Mesendoderm (in vitro differentiated cells): ENCODE data around the gene NAPB.

Source experiments
- DNase-seq: peaks from one replicate; pipeline ENCODE4 v3.0.0; 2013
- H2AK5ac ChIP-seq: 2 replicates; pipeline ENCODE4 v1.6.1; 2013; ENCODE audit warnings: low read length, inconsistent platforms
- H2BK120ac ChIP-seq: 2 replicates; pipeline ENCODE4 v1.6.1; 2013; ENCODE audit warnings: low read depth, mild to moderate bottlenecking, low read length, moderate library complexity, mixed read lengths
- H2BK15ac ChIP-seq: replicated peaks from 2 replicates; pipeline ENCODE4 v1.6.1; 2013; ENCODE audit warnings: low read depth, mild to moderate bottlenecking, moderate library complexity
- H2BK5ac ChIP-seq: 2 replicates; pipeline ENCODE4 v1.6.1; 2013; ENCODE audit warnings: low read length, inconsistent platforms
- H3K18ac ChIP-seq: 2 replicates; pipeline ENCODE4 v1.6.1; 2013; ENCODE audit warnings: mild to moderate bottlenecking, low read length, mixed read lengths
- H3K23ac ChIP-seq: one replicate; pipeline ENCODE4 v1.6.1; 2013; ENCODE audit warnings: low read length
- H3K27ac ChIP-seq: 2 replicates; pipeline ENCODE4 v1.5.1; 2013; ENCODE audit warnings: low read depth, mild to moderate bottlenecking, inconsistent platforms, low read length, moderate library complexity
- H3K27me3 ChIP-seq: 2 replicates; pipeline ENCODE4 v1.6.1; 2013; ENCODE audit warnings: low read length, control low read depth, mild to moderate bottlenecking, inconsistent platforms; ENCODE audit not compliant: insufficient read depth, poor library complexity
- H3K36me3 ChIP-seq: 2 replicates; pipeline ENCODE4 v1.6.1; 2013; ENCODE audit warnings: low read length, inconsistent platforms; ENCODE audit not compliant: control insufficient read depth, insufficient read depth
- H3K4ac ChIP-seq: one replicate; pipeline ENCODE4 v1.6.1; 2013; ENCODE audit warnings: low read depth, mild to moderate bottlenecking, low read length, moderate library complexity
- H3K4me1 ChIP-seq: 2 replicates; pipeline ENCODE4 v1.6.1; 2013; ENCODE audit warnings: low read depth, low read length, inconsistent platforms; ENCODE audit not compliant: control insufficient read depth
- H3K4me2 ChIP-seq: 2 replicates; pipeline ENCODE4 v1.6.1; 2013; ENCODE audit warnings: low read length
- H3K4me3 ChIP-seq: 2 replicates; pipeline ENCODE4 v1.5.1; 2013; ENCODE audit warnings: mild to moderate bottlenecking, low read length
- H3K56ac ChIP-seq: one replicate; pipeline ENCODE4 v1.6.1; 2013; ENCODE audit warnings: low read length
- H3K79me1 ChIP-seq: 2 replicates; pipeline ENCODE4 v1.6.1; 2013; ENCODE audit warnings: low read length, inconsistent platforms
- H3K79me2 ChIP-seq: 2 replicates; pipeline ENCODE4 v1.6.1; 2013; ENCODE audit warnings: mild to moderate bottlenecking, low read length; ENCODE audit not compliant: control insufficient read depth, insufficient read depth
- H3K9ac ChIP-seq: 2 replicates; pipeline ENCODE4 v1.6.1; 2013; ENCODE audit warnings: low read length, inconsistent platforms
- H4K5ac ChIP-seq: one replicate; pipeline ENCODE4 v1.6.1; 2013; ENCODE audit warnings: low read length
- H4K8ac ChIP-seq: one replicate; pipeline ENCODE4 v1.6.1; 2013; ENCODE audit warnings: low read depth, mild to moderate bottlenecking, control low read depth, low read length, moderate library complexity
- WGBS: extraction: QIAGEN DNeasy Blood & Tissue Kit; methylation state at CpG from one replicate; pipeline ENCODE4 v1.1.7; 2013; ENCODE audit warnings: low lambda C conversion rate, missing lambda C conversion rate; ENCODE audit not compliant: insufficient coverage; ENCODE audit errors: extremely low coverage; 5-methylcytosine and 5-hydroxymethylcytosine counted together

Gene NAPB

GRCh38 chr20:23408957-23409356, 12.3 kb downstream of the NAPB start:
- Histone ChIP-seq H2BK120ac (no peak overlapping the region), H3K36me3 (no peaks in the 10 kb centered on the region), H3K27me3 (no peaks in the 10 kb centered on the region), H2BK5ac (no peak overlapping the region), H3K18ac (no peak overlapping the region), H3K9ac (no peak overlapping the region), H3K56ac (no peak overlapping the region), H3K4me3 (no peak overlapping the region), H2AK5ac (no peak overlapping the region), H3K23ac (no peak overlapping the region), H3K4me2 (no peak overlapping the region), H2BK15ac (no peak overlapping the region), H4K5ac (no peak overlapping the region), H3K27ac (no peak overlapping the region), H3K4me1 (no peaks in the 10 kb centered on the region), H3K79me1 (peaks cover 23% of the 10 kb centered on the region), H4K8ac (no peak overlapping the region), H3K79me2 (peaks cover 39% of the 10 kb centered on the region), H3K4ac (no peak overlapping the region)
- no peak for DNase-seq
- WGBS: no CpG with 5 or more reads among the region's 2 CpGs

- H3K4me2 ChIP-seq: no peak overlapping the region
- H3K36me3 ChIP-seq: no peaks in the 10 kb centered on the region
- no peak overlapping the region for H3K56ac ChIP-seq
- H3K4me3 ChIP-seq: no peak overlapping the region
- H2BK5ac ChIP-seq: no peak overlapping the region
- no peaks in the 10 kb centered on the region for H3K4me1 ChIP-seq
- no CpG with 5 or more reads among the region's 2 CpGs for whole genome bisulfite sequencing
- no peak overlapping the region for H3K23ac ChIP-seq
- no peak overlapping the region for H2BK120ac ChIP-seq
- H3K27ac ChIP-seq: no peak overlapping the region
- no peak overlapping the region for H3K9ac ChIP-seq
- DNase-seq: no peak
- no peak overlapping the region for H4K8ac ChIP-seq
- H2AK5ac ChIP-seq: no peak overlapping the region
- H3K27me3 ChIP-seq: no peaks in the 10 kb centered on the region
- no peak overlapping the region for H4K5ac ChIP-seq
- peaks cover 23% of the 10 kb centered on the region for H3K79me1 ChIP-seq
- peaks cover 39% of the 10 kb centered on the region for H3K79me2 ChIP-seq
- H3K18ac ChIP-seq: no peak overlapping the region
- no peak overlapping the region for H3K4ac ChIP-seq
- no peak overlapping the region for H2BK15ac ChIP-seq
Observed at GRCh38 chr20:23407781-23408464, 13.4 kb downstream of the NAPB start.

- H3K27me3 ChIP-seq: no peaks in the 10 kb centered on the region
- no peak overlapping the region for H3K9ac ChIP-seq
- 100% methylated on average over 1 of the region's 1 CpG for WGBS
- H2BK120ac ChIP-seq: no peak overlapping the region
- DNase-seq: no peak
- no peak overlapping the region for H2BK5ac ChIP-seq
- no peak overlapping the region for H3K4me2 ChIP-seq
- no peak overlapping the region for H3K18ac ChIP-seq
- H3K23ac ChIP-seq: no peak overlapping the region
- H4K5ac ChIP-seq: no peak overlapping the region
- H3K4me1 ChIP-seq: no peaks in the 10 kb centered on the region
- no peak overlapping the region for H3K4me3 ChIP-seq
- H3K27ac ChIP-seq: no peak overlapping the region
- peaks cover 20% of the 10 kb centered on the region for H3K79me1 ChIP-seq
- no peak overlapping the region for H2BK15ac ChIP-seq
- H2AK5ac ChIP-seq: no peak overlapping the region
- peaks cover 36% of the 10 kb centered on the region for H3K79me2 ChIP-seq
- no peak overlapping the region for H3K4ac ChIP-seq
- H3K36me3 ChIP-seq: no peaks in the 10 kb centered on the region
- H3K56ac ChIP-seq: no peak overlapping the region
- no peak overlapping the region for H4K8ac ChIP-seq
Observed at GRCh38 chr20:23406880-23407279, 14.4 kb downstream of the NAPB start.

- H3K4ac ChIP-seq: no peak overlapping the region
- no peak overlapping the region for H3K27ac ChIP-seq
- no peak overlapping the region for H3K4me2 ChIP-seq
- H3K9ac ChIP-seq: no peak overlapping the region
- no peak overlapping the region for H4K5ac ChIP-seq
- no peak overlapping the region for H2BK120ac ChIP-seq
- H3K79me1 ChIP-seq: peaks cover 10% of the 10 kb centered on the region
- no peak for DNase-seq
- H2BK15ac ChIP-seq: no peak overlapping the region
- H2AK5ac ChIP-seq: no peak overlapping the region
- H4K8ac ChIP-seq: no peak overlapping the region
- H3K18ac ChIP-seq: no peak overlapping the region
- no peak overlapping the region for H3K23ac ChIP-seq
- H3K36me3 ChIP-seq: no peaks in the 10 kb centered on the region
- H3K4me1 ChIP-seq: no peaks in the 10 kb centered on the region
- H3K56ac ChIP-seq: no peak overlapping the region
- no peaks in the 10 kb centered on the region for H3K27me3 ChIP-seq
- no peak overlapping the region for H3K4me3 ChIP-seq
- H2BK5ac ChIP-seq: no peak overlapping the region
- no CpG with 5 or more reads among the region's 3 CpGs for WGBS
- peaks cover 22% of the 10 kb centered on the region for H3K79me2 ChIP-seq
Observed at GRCh38 chr20:23404196-23404595, 17.1 kb downstream of the NAPB start.

- DNase-seq: no peak
- Histone ChIP-seq H3K9ac (no peak overlapping the region), H3K18ac (no peak overlapping the region), H3K4me3 (no peak overlapping the region), H2BK120ac (no peak overlapping the region), H3K36me3 (no peaks in the 10 kb centered on the region), H3K79me2 (peaks cover 20% of the 10 kb centered on the region), H3K56ac (no peak overlapping the region), H2BK5ac (no peak overlapping the region), H3K4me2 (no peak overlapping the region), H3K27ac (no peak overlapping the region), H3K79me1 (peaks cover 10% of the 10 kb centered on the region), H4K8ac (no peak overlapping the region), H3K27me3 (no peaks in the 10 kb centered on the region), H2BK15ac (no peak overlapping the region), H3K4ac (no peak overlapping the region), H2AK5ac (no peak overlapping the region), H3K23ac (no peak overlapping the region), H4K5ac (no peak overlapping the region), H3K4me1 (no peaks in the 10 kb centered on the region)
- WGBS: no CpG with 5 or more reads among the region's 5 CpGs
Observed at GRCh38 chr20:23403751-23404150, 17.5 kb downstream of the NAPB start.

GRCh38 chr20:23401051-23401450, 20.2 kb downstream of the NAPB start:
- H2BK15ac ChIP-seq: no peak overlapping the region
- no peaks in the 10 kb centered on the region for H3K27me3 ChIP-seq
- no peak overlapping the region for H4K5ac ChIP-seq
- H3K27ac ChIP-seq: no peak overlapping the region
- no peak overlapping the region for H3K4me2 ChIP-seq
- H3K4me3 ChIP-seq: no peak overlapping the region
- H3K79me1 ChIP-seq: peaks cover 5% of the 10 kb centered on the region
- H3K23ac ChIP-seq: no peak overlapping the region
- no peaks in the 10 kb centered on the region for H3K4me1 ChIP-seq
- DNase-seq: no peak
- H2AK5ac ChIP-seq: no peak overlapping the region
- H3K56ac ChIP-seq: no peak overlapping the region
- H2BK120ac ChIP-seq: no peak overlapping the region
- no CpG with 5 or more reads among the region's 5 CpGs for WGBS
- H3K18ac ChIP-seq: no peak overlapping the region
- no peak overlapping the region for H3K9ac ChIP-seq
- no peaks in the 10 kb centered on the region for H3K36me3 ChIP-seq
- no peak overlapping the region for H3K4ac ChIP-seq
- H2BK5ac ChIP-seq: no peak overlapping the region
- H4K8ac ChIP-seq: no peak overlapping the region
- peaks cover 6% of the 10 kb centered on the region for H3K79me2 ChIP-seq
